Endothelial cell of umbilical vein (primary cell): ENCODE measurements around the gene STH. TPM values are rescaled to one million over a fixed set of nuclear protein-coding genes. Genes with fewer than 3 reads are reported as not detected.

Source experiments
- BruUV-seq: library from RNA; stranded (reverse); fragments of 400-500 nt; replicated peaks from 2 replicates; lab custom pipeline; 2021; lab: Mats Ljungman, UMichigan
- CTCF ChIA-PET: fragments of 300-600, 350-600 bp; sonication (Branson Sonifier 250); formaldehyde crosslinking; loops from one replicate; lab custom pipeline; 2021; ENCODE audit warnings: antibody characterized with exemption, inconsistent platforms; lab: Charles Lee
- POLR2A ChIA-PET: fragments of 300-600, 350-600 bp; sonication (Branson Sonifier 250); formaldehyde crosslinking; loops from one replicate; lab custom pipeline; 2021; ENCODE audit warnings: antibody characterized with exemption, inconsistent platforms; lab: Charles Lee
- DNase-seq: peaks from one replicate; pipeline ENCODE4 v3.0.0-alpha.2; 2011; ENCODE audit warnings: low read depth, low spot score
- FAIRE-seq: peaks from 2 replicates; lab custom pipeline; 2011; peaks lifted over from hg19 to GRCh38; lab: Jason Lieb, UNC
- H2AFZ ChIP-seq: 2 replicates; pipeline ENCODE4 v1.6.0; 2012; ENCODE audit warnings: low read depth, low read length, control low read depth, inconsistent platforms
- H3K27ac ChIP-seq: 2 replicates; pipeline ENCODE4 v1.5.1; 2011; ENCODE audit warnings: low read depth, mild to moderate bottlenecking, control low read depth, low read length, moderate library complexity; ENCODE audit not compliant: insufficient read depth
- H3K27me3 ChIP-seq, 2 experiments: 2 replicates each; pipeline versions ENCODE4 v1.6.0 to v1.6.1; 2011; ENCODE audit warnings: low read length in 2 of 2, mixed read lengths in 1 of 2; ENCODE audit not compliant: control insufficient read depth in 2 of 2, insufficient read depth in 2 of 2
- H3K36me3 ChIP-seq, 2 experiments: 2 replicates in 1 of 2; 3 replicates in 1 of 2; pipeline ENCODE4 v1.5.1; 2011; ENCODE audit warnings: low read length in 2 of 2, mild to moderate bottlenecking in 1 of 2, moderate library complexity in 1 of 2; ENCODE audit not compliant: control insufficient read depth in 2 of 2, insufficient read depth in 2 of 2; ENCODE audit errors: extremely low read depth in 1 of 2
- H3K4me1 ChIP-seq: 3 replicates; pipeline ENCODE4 v1.5.1; 2011; ENCODE audit warnings: mild to moderate bottlenecking, low read length; ENCODE audit not compliant: control insufficient read depth, insufficient read depth; ENCODE audit errors: extremely low read depth
- H3K4me2 ChIP-seq: 2 replicates; pipeline ENCODE4 v1.6.1; 2011; ENCODE audit warnings: low read length, control low read depth, mixed read lengths; ENCODE audit not compliant: insufficient read depth
- H3K4me3 ChIP-seq, 3 experiments: fragments of 200-600 bp in 1 of 3; sonication (generic), shearing (Covaris generic) in 1 of 3; replicated peaks in 1 of 3; 2 replicates each; pipeline ENCODE4 v1.5.1; 2011 to 2016; ENCODE audit warnings: control low read depth in 3 of 3, low read length in 3 of 3, mild to moderate bottlenecking in 2 of 3, inconsistent platforms in 1 of 3, low read depth in 1 of 3, moderate library complexity in 1 of 3; ENCODE audit not compliant: insufficient read depth in 1 of 3
- H3K79me2 ChIP-seq: 2 replicates; pipeline ENCODE4 v1.6.0; 2012; ENCODE audit warnings: low read length, inconsistent platforms; ENCODE audit not compliant: control insufficient read depth, insufficient read depth
- H3K9ac ChIP-seq: replicated peaks from 2 replicates; pipeline ENCODE3; 2011; ENCODE audit warnings: low read length, control low read depth; ENCODE audit not compliant: insufficient read depth; ENCODE audit errors: extremely low read depth
- H3K9me1 ChIP-seq: replicated peaks from 3 replicates; pipeline ENCODE4 v1.6.0; 2011; ENCODE audit warnings: mild to moderate bottlenecking, low read length; ENCODE audit not compliant: control insufficient read depth, insufficient read depth; ENCODE audit errors: extremely low read depth
- H3K9me3 ChIP-seq: replicated peaks from 2 replicates; pipeline ENCODE4 v1.5.1; 2012; ENCODE audit warnings: low read length, inconsistent platforms; ENCODE audit not compliant: control insufficient read depth, insufficient read depth
- H4K20me1 ChIP-seq: replicated peaks from 2 replicates; pipeline ENCODE3; 2011; ENCODE audit warnings: mild to moderate bottlenecking, low read length; ENCODE audit not compliant: control insufficient read depth, insufficient read depth; ENCODE audit errors: extremely low read depth
- EZH2 ChIP-seq: IDR thresholded peaks from 2 replicates; pipeline ENCODE4 v1.6.1; 2012; ENCODE audit warnings: borderline replicate concordance, low read depth, mild to moderate bottlenecking, moderate library complexity, low read length, inconsistent platforms; ENCODE audit not compliant: severe bottlenecking
- MYC ChIP-seq: IDR thresholded peaks from one replicate; pipeline ENCODE4 v1.6.1; 2011; ENCODE audit warnings: mild to moderate bottlenecking, low read depth, low read length
- POLR2A ChIP-seq: IDR thresholded peaks from 2 replicates; pipeline ENCODE4 v1.6.1; 2012; ENCODE audit warnings: low read depth, mild to moderate bottlenecking, control low read depth, low read length
- dilution Hi-C: fragments of 300-500 bp; cut with MboI; formaldehyde crosslinking; loops from one replicate; pipeline ENCODE4 v1.15.0; 2019; ENCODE audit warnings: low sequenced_read_pairs; ENCODE audit not compliant: extremely low pct_ligation_motif_present
- intact Hi-C: fragments of 100-400 bp; cut with micrococcal nuclease; formaldehyde crosslinking; loops from one replicate; pipeline ENCODE4 v1.10.0; 2022
- polyA plus RNA-seq, 4 experiments: library from polyadenylated mRNA; depleted of rRNA in 3 of 4; stranded (reverse) in 3 of 4; unstranded in 1 of 4; fragments of >200 nt; gene quantifications; 2 replicates each; pipeline versions ENCODE4 v1.2.1 to v1.2.3, GENCODE V29; 2011 to 2012; ENCODE audit warnings: missing spikeins in 1 of 4
- total RNA-seq: library from RNA; stranded (reverse); gene quantifications from 2 replicates; pipeline ENCODE4 v1.2.3, GENCODE V29; 2021
- TF ChIP-seq, protein P1 (sequence below): IDR thresholded peaks from 2 replicates; pipeline ENCODE4 v1.6.1; 2011; ENCODE audit not compliant: insufficient read depth, insufficient read length
- TF ChIP-seq, protein P2 (sequence below), 2 donors: IDR thresholded peaks; 1 replicate in 1 of 2; 2 replicates in 1 of 2; pipeline ENCODE4 v1.5.1; 2011; ENCODE audit warnings: low read length in 2 of 2, mild to moderate bottlenecking in 2 of 2, moderate library complexity in 2 of 2, control low read depth in 1 of 2, inconsistent platforms in 1 of 2, low read depth in 1 of 2; ENCODE audit not compliant: insufficient read depth in 1 of 2; ENCODE audit errors: extremely low read depth in 1 of 2

The STH gene
- total and polyA plus RNA-seq, 2 donors (not counting 3 experiments of a cell fraction or from before 2014, with no cell fraction given): not detected

DNA sequence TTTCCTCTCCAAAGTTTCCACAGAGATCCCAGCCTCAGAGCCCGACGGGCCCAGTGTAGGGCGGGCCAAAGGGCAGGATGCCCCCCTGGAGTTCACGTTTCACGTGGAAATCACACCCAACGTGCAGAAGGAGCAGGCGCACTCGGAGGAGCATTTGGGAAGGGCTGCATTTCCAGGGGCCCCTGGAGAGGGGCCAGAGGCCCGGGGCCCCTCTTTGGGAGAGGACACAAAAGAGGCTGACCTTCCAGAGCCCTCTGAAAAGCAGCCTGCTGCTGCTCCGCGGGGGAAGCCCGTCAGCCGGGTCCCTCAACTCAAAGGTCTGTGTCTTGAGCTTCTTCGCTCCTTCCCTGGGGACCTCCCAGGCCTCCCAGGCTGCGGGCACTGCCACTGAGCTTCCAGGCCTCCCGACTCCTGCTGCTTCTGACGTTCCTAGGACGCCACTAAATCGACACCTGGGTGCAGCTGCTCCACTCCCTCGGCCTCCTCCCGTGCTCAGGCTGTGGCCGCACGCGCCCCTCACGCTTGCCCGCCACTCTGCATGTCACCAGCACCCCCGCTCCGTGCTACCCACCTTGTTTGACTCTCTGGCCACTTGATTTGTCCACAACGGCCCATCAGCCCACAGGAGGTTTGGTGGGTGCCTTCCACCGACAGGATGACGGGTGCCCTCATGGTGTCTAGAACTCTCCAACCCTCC, 15.3 kb upstream of the STH start:
- Histone ChIP-seq H3K9me3 (no peaks in the 10 kb centered on the region), H3K9ac (no peak overlapping the region), H3K9me1 (no peaks in the 10 kb centered on the region), H2AFZ (no peak overlapping the region), H3K4me2 (no peak overlapping the region), H3K36me3 (no peaks in the 10 kb centered on the region), H3K27ac (no peak overlapping the region), H3K4me3 (no peak overlapping the region), H3K79me2 (no peaks in the 10 kb centered on the region), H3K27me3 (peaks cover 0 to 2% of the 10 kb centered on the region in 2 experiments), H4K20me1 (no peaks in the 10 kb centered on the region), H3K4me1 (no peaks in the 10 kb centered on the region)
- ChIA-PET CTCF (interaction anchor here (1.1 kb wide), 1 partner anchor 34 kb away, joined by 4 read pairs; no protein-coding TSS in a partner anchor), POLR2A (no interaction called here)
- DNase-seq (no peak), FAIRE-seq (no peak)
- TF ChIP-seq EZH2 (no peak), MYC (no peak), POLR2A (no peak)
- TF ChIP-seq, protein P1, sequence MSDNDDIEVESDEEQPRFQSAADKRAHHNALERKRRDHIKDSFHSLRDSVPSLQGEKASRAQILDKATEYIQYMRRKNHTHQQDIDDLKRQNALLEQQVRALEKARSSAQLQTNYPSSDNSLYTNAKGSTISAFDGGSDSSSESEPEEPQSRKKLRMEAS: no peak
- TF ChIP-seq, protein P2, sequence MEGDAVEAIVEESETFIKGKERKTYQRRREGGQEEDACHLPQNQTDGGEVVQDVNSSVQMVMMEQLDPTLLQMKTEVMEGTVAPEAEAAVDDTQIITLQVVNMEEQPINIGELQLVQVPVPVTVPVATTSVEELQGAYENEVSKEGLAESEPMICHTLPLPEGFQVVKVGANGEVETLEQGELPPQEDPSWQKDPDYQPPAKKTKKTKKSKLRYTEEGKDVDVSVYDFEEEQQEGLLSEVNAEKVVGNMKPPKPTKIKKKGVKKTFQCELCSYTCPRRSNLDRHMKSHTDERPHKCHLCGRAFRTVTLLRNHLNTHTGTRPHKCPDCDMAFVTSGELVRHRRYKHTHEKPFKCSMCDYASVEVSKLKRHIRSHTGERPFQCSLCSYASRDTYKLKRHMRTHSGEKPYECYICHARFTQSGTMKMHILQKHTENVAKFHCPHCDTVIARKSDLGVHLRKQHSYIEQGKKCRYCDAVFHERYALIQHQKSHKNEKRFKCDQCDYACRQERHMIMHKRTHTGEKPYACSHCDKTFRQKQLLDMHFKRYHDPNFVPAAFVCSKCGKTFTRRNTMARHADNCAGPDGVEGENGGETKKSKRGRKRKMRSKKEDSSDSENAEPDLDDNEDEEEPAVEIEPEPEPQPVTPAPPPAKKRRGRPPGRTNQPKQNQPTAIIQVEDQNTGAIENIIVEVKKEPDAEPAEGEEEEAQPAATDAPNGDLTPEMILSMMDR (IDR thresholded peaks at IDR 0.05; ENCODE audit: extremely low read depth in 1 of 2, insufficient read depth in 1 of 2, low read depth in 1 of 2, low read length in 2 of 2): no peak
- dilution Hi-C loops (no loop called here), intact Hi-C loops (no loop called here)
- no TSS peak for BruUV-seq
